Large intestine (tissue), 3 donors: Measurements from ENCODE around the gene CD84. TPM values are rescaled to one million over a fixed set of nuclear protein-coding genes. Genes with fewer than 3 reads are reported as not detected.
"Not testable (repeated sequence)": the region's sequence is repeated elsewhere in the genome, so short reads cannot be mapped to it uniquely, and the experiment has no call there.

Experiments used
- DNase-seq, 2 donors: peaks; one replicate each; pipeline versions ENCODE4 v3.0.0 to v3.0.0-alpha.2; 2013
- H3K27ac ChIP-seq: one replicate; pipeline ENCODE4 v1.5.1; 2013; ENCODE audit warnings: low read length
- H3K27me3 ChIP-seq: 2 replicates; pipeline ENCODE4 v1.6.1; 2013; ENCODE audit warnings: low read length; ENCODE audit not compliant: control insufficient read depth, insufficient read depth
- H3K36me3 ChIP-seq: 2 replicates; pipeline ENCODE4 v1.6.1; 2013; ENCODE audit warnings: low read length; ENCODE audit not compliant: control insufficient read depth, insufficient read depth
- H3K4me1 ChIP-seq: one replicate; pipeline ENCODE4 v1.6.1; 2013; ENCODE audit warnings: low read length; ENCODE audit not compliant: control insufficient read depth, insufficient read depth
- H3K4me3 ChIP-seq: one replicate; pipeline ENCODE4 v1.5.1; 2013; ENCODE audit warnings: low read length
- H3K9me3 ChIP-seq: one replicate; pipeline ENCODE4 v1.6.1; 2013; ENCODE audit warnings: mild to moderate bottlenecking, low read depth, low read length, moderate library complexity; ENCODE audit not compliant: control insufficient read depth
- WGBS: methylation state at CpG from one replicate; pipeline ENCODE4 v1.1.5; 2013; ENCODE audit warnings: low lambda C conversion rate; ENCODE audit not compliant: insufficient coverage; 5-methylcytosine and 5-hydroxymethylcytosine counted together
- polyA plus RNA-seq: library from polyadenylated mRNA; unstranded; fragments of 120-200 nt; gene quantifications from one replicate; pipeline ENCODE4 v1.2.1, GENCODE V29; 2013

Gene CD84
- polyA plus RNA-seq, 1 donor: 1.7 TPM

- Histone ChIP-seq H3K4me1 (peaks cover 10% of the 10 kb centered on the region), H3K27ac (no peak overlapping the region), H3K27me3 (no peaks in the 10 kb centered on the region), H3K9me3 (no peaks in the 10 kb centered on the region), H3K36me3 (no peaks in the 10 kb centered on the region), H3K4me3 (no peak overlapping the region)
- DNase-seq: no peak
- WGBS: 100% methylated on average over 2 of the region's 3 CpGs
Measured at GRCh38 chr1:160576390-160576789, 2.9 kb downstream of the CD84 start.

- no peak for DNase-seq
- WGBS: no CpG with 5 or more reads among the region's 5 CpGs
- peaks cover under 1% of the 10 kb centered on the region for H3K4me1 ChIP-seq
- no peaks in the 10 kb centered on the region for H3K9me3 ChIP-seq
- H3K27ac ChIP-seq: no peak overlapping the region
- no peaks in the 10 kb centered on the region for H3K36me3 ChIP-seq
- H3K27me3 ChIP-seq: no peaks in the 10 kb centered on the region
- no peak overlapping the region for H3K4me3 ChIP-seq
Measured at GRCh38 chr1:160575112-160575664, 4.1 kb downstream of the CD84 start.

- no peaks in the 10 kb centered on the region for H3K4me1 ChIP-seq
- H3K9me3 ChIP-seq: no peaks in the 10 kb centered on the region
- no CpG with 5 or more reads among the region's 3 CpGs for WGBS
- DNase-seq: no peak
- no peaks in the 10 kb centered on the region for H3K27me3 ChIP-seq
- H3K27ac ChIP-seq: no peak overlapping the region
- no peaks in the 10 kb centered on the region for H3K36me3 ChIP-seq
- no peak overlapping the region for H3K4me3 ChIP-seq
Measured at GRCh38 chr1:160570840-160571239, 8.5 kb downstream of the CD84 start.

GRCh38 chr1:160569806-160570205, 9.5 kb downstream of the CD84 start:
- 94% methylated on average over 2 of the region's 2 CpGs for WGBS
- no peak overlapping the region for H3K27ac ChIP-seq
- no peaks in the 10 kb centered on the region for H3K4me1 ChIP-seq
- H3K36me3 ChIP-seq: no peaks in the 10 kb centered on the region
- no peaks in the 10 kb centered on the region for H3K9me3 ChIP-seq
- H3K27me3 ChIP-seq: no peaks in the 10 kb centered on the region
- DNase-seq: no peak
- no peak overlapping the region for H3K4me3 ChIP-seq

GRCh38 chr1:160567858-160568682, 11.2 kb downstream of the CD84 start:
- Histone ChIP-seq H3K4me3 (no peak overlapping the region), H3K27ac (no peak overlapping the region), H3K27me3 (no peaks in the 10 kb centered on the region), H3K4me1 (no peaks in the 10 kb centered on the region), H3K9me3 (no peaks in the 10 kb centered on the region), H3K36me3 (no peaks in the 10 kb centered on the region)
- DNase-seq: no peak
- WGBS: no CpG with 5 or more reads among the region's 8 CpGs

- no CpG with 5 or more reads among the region's 5 CpGs for WGBS
- Histone ChIP-seq H3K9me3 (no peaks in the 10 kb centered on the region), H3K4me1 (no peaks in the 10 kb centered on the region), H3K4me3 (no peak overlapping the region), H3K36me3 (no peaks in the 10 kb centered on the region), H3K27ac (no peak overlapping the region), H3K27me3 (no peaks in the 10 kb centered on the region)
- DNase-seq: no peak
Measured at GRCh38 chr1:160567341-160567740, 12.0 kb downstream of the CD84 start.

- Histone ChIP-seq H3K4me3 (no peak overlapping the region), H3K36me3 (no peaks in the 10 kb centered on the region), H3K27me3 (no peaks in the 10 kb centered on the region), H3K9me3 (no peaks in the 10 kb centered on the region), H3K27ac (no peak overlapping the region), H3K4me1 (no peaks in the 10 kb centered on the region)
- DNase-seq: no peak
- WGBS: 100% methylated on average over 1 of the region's 4 CpGs
Measured at GRCh38 chr1:160565564-160565963, 13.7 kb downstream of the CD84 start.

GRCh38 chr1:160563230-160563629, 16.1 kb downstream of the CD84 start:
- not testable (repeated sequence) for H3K4me1 ChIP-seq, H3K27ac ChIP-seq, H3K4me3 ChIP-seq, H3K36me3 ChIP-seq, H3K9me3 ChIP-seq, H3K27me3 ChIP-seq, DNase-seq
- WGBS: no CpG with 5 or more reads among the region's 1 CpG

GRCh38 chr1:160562745-160563144, 16.6 kb downstream of the CD84 start:
- not testable (repeated sequence) for H3K9me3 ChIP-seq
- 60% methylated on average over 2 of the region's 2 CpGs for WGBS

GRCh38 chr1:160560806-160561205, 18.5 kb downstream of the CD84 start:
- no peaks in the 10 kb centered on the region for H3K27me3 ChIP-seq
- no peaks in the 10 kb centered on the region for H3K4me1 ChIP-seq
- H3K27ac ChIP-seq: no peak overlapping the region
- no peaks in the 10 kb centered on the region for H3K9me3 ChIP-seq
- H3K4me3 ChIP-seq: no peak overlapping the region
- DNase-seq: no peak
- no peaks in the 10 kb centered on the region for H3K36me3 ChIP-seq

More at GRCh38 chr1:160562745-160563144, 16.6 kb downstream of the CD84 start:
- not testable (repeated sequence) for DNase-seq, H3K4me3 ChIP-seq, H3K36me3 ChIP-seq, H3K27ac ChIP-seq, H3K4me1 ChIP-seq, H3K27me3 ChIP-seq
